ENCODE data around the gene XPO1.

DNA sequence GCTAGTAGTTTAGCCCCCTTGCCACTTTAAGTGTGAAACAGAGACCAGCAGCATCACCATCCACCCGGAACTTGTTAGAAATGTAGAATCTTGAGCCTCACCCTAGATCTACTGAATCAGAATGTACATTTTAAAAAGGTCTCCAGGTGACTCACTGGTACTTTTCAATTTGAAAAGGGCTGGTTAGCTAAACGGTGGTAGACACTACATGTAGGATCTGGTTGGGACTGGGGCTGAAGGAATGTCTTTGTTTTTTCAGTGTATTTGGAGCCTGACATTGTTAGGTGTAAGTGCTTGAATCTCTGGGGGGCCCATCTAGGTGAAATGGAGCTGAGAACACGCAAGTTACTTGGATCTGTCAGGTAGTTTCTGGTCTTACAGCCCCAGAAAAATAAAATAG lies 44.0 kb upstream of the XPO1 start:
- TF ChIP-seq, protein P1, sequence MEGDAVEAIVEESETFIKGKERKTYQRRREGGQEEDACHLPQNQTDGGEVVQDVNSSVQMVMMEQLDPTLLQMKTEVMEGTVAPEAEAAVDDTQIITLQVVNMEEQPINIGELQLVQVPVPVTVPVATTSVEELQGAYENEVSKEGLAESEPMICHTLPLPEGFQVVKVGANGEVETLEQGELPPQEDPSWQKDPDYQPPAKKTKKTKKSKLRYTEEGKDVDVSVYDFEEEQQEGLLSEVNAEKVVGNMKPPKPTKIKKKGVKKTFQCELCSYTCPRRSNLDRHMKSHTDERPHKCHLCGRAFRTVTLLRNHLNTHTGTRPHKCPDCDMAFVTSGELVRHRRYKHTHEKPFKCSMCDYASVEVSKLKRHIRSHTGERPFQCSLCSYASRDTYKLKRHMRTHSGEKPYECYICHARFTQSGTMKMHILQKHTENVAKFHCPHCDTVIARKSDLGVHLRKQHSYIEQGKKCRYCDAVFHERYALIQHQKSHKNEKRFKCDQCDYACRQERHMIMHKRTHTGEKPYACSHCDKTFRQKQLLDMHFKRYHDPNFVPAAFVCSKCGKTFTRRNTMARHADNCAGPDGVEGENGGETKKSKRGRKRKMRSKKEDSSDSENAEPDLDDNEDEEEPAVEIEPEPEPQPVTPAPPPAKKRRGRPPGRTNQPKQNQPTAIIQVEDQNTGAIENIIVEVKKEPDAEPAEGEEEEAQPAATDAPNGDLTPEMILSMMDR (IDR thresholded peaks at IDR 0.05; ENCODE audit: borderline replicate concordance, extremely low read depth, low read length, poor library complexity, severe bottlenecking): no peak
- no peak for TF ChIP-seq EZH2 (IDR thresholded peaks at IDR 0.05; ENCODE audit: borderline replicate concordance, low read depth, low read length, severe bottlenecking)

All from DND-41 (cell line).